ENCODE results near the gene AGBL1. TPM values are rescaled to one million over a fixed set of nuclear protein-coding genes. Genes with fewer than 3 reads are reported as not detected.

AGBL1 gene
- total RNA-seq, 2 experiments from 2014 or later = not detected

GRCh38 chr15:86620157-86620556, 540.5 kb downstream of the AGBL1 start:
- H3K4me3 Mint-ChIP-seq = no peak overlapping the region

GRCh38 chr15:86620641-86621349, 541.1 kb downstream of the AGBL1 start:
- no peak overlapping the region for H3K4me3 Mint-ChIP-seq
- CTCF ChIA-PET = interaction anchor here (1.5 kb wide), 1 partner anchor 122 kb away, joined by 4 read pairs; no protein-coding TSS in a partner anchor
- no peaks in the 10 kb centered on the region for H3K27me3 Mint-ChIP-seq (ENCODE audit: low read depth)
- intact Hi-C loops (cut with micrococcal nuclease) = loop anchor here (5.0 to 10.0 kb wide), 2 partner anchors 137 to 386 kb away; no protein-coding TSS in a partner anchor
- no peak overlapping the region for H3K27ac Mint-ChIP-seq
- H3K9me3 Mint-ChIP-seq = no peaks in the 10 kb centered on the region
- H3K36me3 Mint-ChIP-seq (ENCODE audit: low read depth) = no peaks in the 10 kb centered on the region
- peaks cover 33% of the 10 kb centered on the region for H3K4me1 Mint-ChIP-seq (ENCODE audit: low read depth)
- DNase-seq = no peak

More at GRCh38 chr15:86620157-86620556, 540.5 kb downstream of the AGBL1 start:
- no peak for DNase-seq
- Mint-ChIP-seq H3K36me3 (ENCODE audit: low read depth) (no peaks in the 10 kb centered on the region), H3K27ac (no peak overlapping the region), H3K4me1 (ENCODE audit: low read depth) (peaks cover 37% of the 10 kb centered on the region), H3K9me3 (no peaks in the 10 kb centered on the region), H3K27me3 (ENCODE audit: low read depth) (no peaks in the 10 kb centered on the region)
- intact Hi-C loops (cut with micrococcal nuclease) = loop anchor here (5.0 to 10.0 kb wide), 2 partner anchors 137 to 385 kb away; no protein-coding TSS in a partner anchor
- CTCF ChIA-PET = no interaction called here

GRCh38 chr15:86623236-86623635, 543.6 kb downstream of the AGBL1 start:
- Mint-ChIP-seq H3K9me3 (no peaks in the 10 kb centered on the region), H3K4me3 (no peak overlapping the region), H3K27me3 (ENCODE audit: low read depth) (no peaks in the 10 kb centered on the region), H3K36me3 (ENCODE audit: low read depth) (no peaks in the 10 kb centered on the region), H3K4me1 (ENCODE audit: low read depth) (peaks cover 19% of the 10 kb centered on the region), H3K27ac (no peak overlapping the region)
- intact Hi-C loops (cut with micrococcal nuclease) = loop anchor here (5.0 to 10.0 kb wide), 2 partner anchors 134 to 388 kb away; no protein-coding TSS in a partner anchor
- CTCF ChIA-PET = interaction anchor here (4.1 kb wide), 1 partner anchor 120 kb away, joined by 33 read pairs; no protein-coding TSS in a partner anchor
- no peak for DNase-seq

- no peak overlapping the region for H3K4me3 Mint-ChIP-seq
- intact Hi-C loops (cut with micrococcal nuclease) = loop anchor here (1.0 to 10.0 kb wide), 7 partner anchors 28 to 1620 kb away; no protein-coding TSS in a partner anchor
- no peaks in the 10 kb centered on the region for H3K9me3 Mint-ChIP-seq
- H3K36me3 Mint-ChIP-seq (ENCODE audit: low read depth) = no peaks in the 10 kb centered on the region
- CTCF ChIA-PET = interaction anchor here (0.5 to 4.1 kb wide), 7 partner anchors 8 to 1827 kb away, joined by 3 to 33 read pairs (median 4); no protein-coding TSS in a partner anchor
- no peaks in the 10 kb centered on the region for H3K27me3 Mint-ChIP-seq (ENCODE audit: low read depth)
- peaks cover 19% of the 10 kb centered on the region for H3K4me1 Mint-ChIP-seq (ENCODE audit: low read depth)
- peak; percentile 88 for DNase-seq
- H3K27ac Mint-ChIP-seq = no peak overlapping the region
Measured at GRCh38 chr15:86624261-86625036, 544.8 kb downstream of the AGBL1 start.

GRCh38 chr15:86629409-86630356, 550.0 kb downstream of the AGBL1 start:
- intact Hi-C loops (cut with micrococcal nuclease) = loop anchor here (10.0 kb wide), 1 partner anchor 395 kb away; no protein-coding TSS in a partner anchor
- no peak overlapping the region for H3K4me3 Mint-ChIP-seq
- H3K4me1 Mint-ChIP-seq (ENCODE audit: low read depth) = peaks cover 10% of the 10 kb centered on the region
- CTCF ChIA-PET = interaction anchor here (0.6 kb wide), 1 partner anchor 833 kb away, joined by 3 read pairs; no protein-coding TSS in a partner anchor
- no peaks in the 10 kb centered on the region for H3K36me3 Mint-ChIP-seq (ENCODE audit: low read depth)
- no peak for DNase-seq
- no peaks in the 10 kb centered on the region for H3K9me3 Mint-ChIP-seq
- no peak overlapping the region for H3K27ac Mint-ChIP-seq
- H3K27me3 Mint-ChIP-seq (ENCODE audit: low read depth) = no peaks in the 10 kb centered on the region

- Mint-ChIP-seq H3K36me3 (ENCODE audit: low read depth) (no peaks in the 10 kb centered on the region), H3K4me1 (ENCODE audit: low read depth) (peaks cover 5% of the 10 kb centered on the region), H3K9me3 (no peaks in the 10 kb centered on the region), H3K4me3 (no peak overlapping the region), H3K27ac (no peak overlapping the region), H3K27me3 (ENCODE audit: low read depth) (no peaks in the 10 kb centered on the region)
- no peak for DNase-seq
- CTCF ChIA-PET = no interaction called here
- intact Hi-C loops (cut with micrococcal nuclease) = no loop called here
Measured at GRCh38 chr15:86630946-86631345, 551.3 kb downstream of the AGBL1 start.

GRCh38 chr15:86634146-86634545, 554.5 kb downstream of the AGBL1 start:
- no peaks in the 10 kb centered on the region for H3K27me3 Mint-ChIP-seq (ENCODE audit: low read depth)
- H3K9me3 Mint-ChIP-seq = no peaks in the 10 kb centered on the region
- CTCF ChIA-PET = no interaction called here
- no peak for DNase-seq
- H3K36me3 Mint-ChIP-seq (ENCODE audit: low read depth) = no peaks in the 10 kb centered on the region
- peaks cover 5% of the 10 kb centered on the region for H3K4me1 Mint-ChIP-seq (ENCODE audit: low read depth)
- intact Hi-C loops (cut with micrococcal nuclease) = no loop called here
- no peak overlapping the region for H3K4me3 Mint-ChIP-seq
- H3K27ac Mint-ChIP-seq = no peak overlapping the region

- CTCF ChIA-PET = no interaction called here
- no peaks in the 10 kb centered on the region for H3K36me3 Mint-ChIP-seq (ENCODE audit: low read depth)
- intact Hi-C loops (cut with micrococcal nuclease) = no loop called here
- no peak overlapping the region for H3K27ac Mint-ChIP-seq
- no peak for DNase-seq
- H3K9me3 Mint-ChIP-seq = no peaks in the 10 kb centered on the region
- H3K27me3 Mint-ChIP-seq (ENCODE audit: low read depth) = no peaks in the 10 kb centered on the region
- no peak overlapping the region for H3K4me3 Mint-ChIP-seq
- peaks cover 5% of the 10 kb centered on the region for H3K4me1 Mint-ChIP-seq (ENCODE audit: low read depth)
Measured at GRCh38 chr15:86634992-86635638, 555.4 kb downstream of the AGBL1 start.

GRCh38 chr15:86644339-86644738, 564.7 kb downstream of the AGBL1 start:
- no peaks in the 10 kb centered on the region for H3K4me1 Mint-ChIP-seq (ENCODE audit: low read depth)
- no peak for DNase-seq
- H3K4me3 Mint-ChIP-seq = no peak overlapping the region
- H3K27me3 Mint-ChIP-seq (ENCODE audit: low read depth) = no peaks in the 10 kb centered on the region
- no peaks in the 10 kb centered on the region for H3K36me3 Mint-ChIP-seq (ENCODE audit: low read depth)
- H3K9me3 Mint-ChIP-seq = no peaks in the 10 kb centered on the region
- intact Hi-C loops (cut with micrococcal nuclease) = no loop called here
- no peak overlapping the region for H3K27ac Mint-ChIP-seq
- CTCF ChIA-PET = interaction anchor here (0.5 kb wide), 1 partner anchor 109 kb away, joined by 3 read pairs; no protein-coding TSS in a partner anchor

- Mint-ChIP-seq H3K27ac (no peak overlapping the region), H3K4me1 (ENCODE audit: low read depth) (peaks cover 12% of the 10 kb centered on the region), H3K4me3 (no peak overlapping the region), H3K9me3 (no peaks in the 10 kb centered on the region), H3K36me3 (ENCODE audit: low read depth) (no peaks in the 10 kb centered on the region), H3K27me3 (ENCODE audit: low read depth) (no peaks in the 10 kb centered on the region)
- no peak for DNase-seq
- CTCF ChIA-PET = no interaction called here
- intact Hi-C loops (cut with micrococcal nuclease) = no loop called here
Measured at GRCh38 chr15:86645925-86646500, 566.3 kb downstream of the AGBL1 start.

GRCh38 chr15:86647810-86648440, 568.3 kb downstream of the AGBL1 start:
- intact Hi-C loops (cut with micrococcal nuclease) = no loop called here

More at GRCh38 chr15:86647810-86648440, 568.3 kb downstream of the AGBL1 start:
- CTCF ChIA-PET = no interaction called here
- Mint-ChIP-seq H3K27me3 (ENCODE audit: low read depth) (no peaks in the 10 kb centered on the region), H3K4me3 (no peak overlapping the region), H3K4me1 (ENCODE audit: low read depth) (peaks cover 28% of the 10 kb centered on the region), H3K9me3 (no peaks in the 10 kb centered on the region), H3K27ac (no peak overlapping the region), H3K36me3 (ENCODE audit: low read depth) (no peaks in the 10 kb centered on the region)
- no peak for DNase-seq

All from activated naive CD4-positive, alpha-beta T cell treated with anti-CD3 and anti-CD28 coated beads for 36 hours (primary cell).